IMR-90 (cell line): ENCODE data around the gene IGHMBP2.

Experiments
- BHLHE40 ChIP-seq: fragments of 150-350 bp; IDR thresholded peaks from 2 replicates; pipeline ENCODE4 v1.6.1; 2016; ENCODE audit warnings: mild to moderate bottlenecking, low read depth, low read length
- CEBPB ChIP-seq: IDR thresholded peaks from 2 replicates; pipeline ENCODE4 v1.6.1; 2012; ENCODE audit warnings: low read depth, low read length, improper control_type of control experiment
- CTCF ChIP-seq: conservative IDR thresholded peaks from 2 replicates; pipeline ENCODE4 v1.5.1; 2012; ENCODE audit warnings: mild to moderate bottlenecking, low read depth, low read length, improper control_type of control experiment
- FOS ChIP-seq: fragments of 150-350 bp; IDR thresholded peaks from 2 replicates; pipeline ENCODE4 v1.6.1; 2016; ENCODE audit warnings: low read depth, low read length
- MAFK ChIP-seq: IDR thresholded peaks from 2 replicates; pipeline ENCODE4 v1.6.1; 2012; ENCODE audit warnings: low read depth, low read length, improper control_type of control experiment
- MAZ ChIP-seq: IDR thresholded peaks from 2 replicates; pipeline ENCODE4 v1.6.1; 2012; ENCODE audit warnings: low read depth, mild to moderate bottlenecking, low read length, improper control_type of control experiment, moderate library complexity, borderline replicate concordance
- MXI1 ChIP-seq: IDR thresholded peaks from 2 replicates; pipeline ENCODE4 v1.6.1; 2012; ENCODE audit warnings: low read depth, mild to moderate bottlenecking, low read length, moderate library complexity, borderline replicate concordance
- POLR2A ChIP-seq: IDR thresholded peaks from 2 replicates; pipeline ENCODE4 v1.6.1; 2012; ENCODE audit warnings: mild to moderate bottlenecking, low read depth, low read length
- RAD21 ChIP-seq: IDR thresholded peaks from 2 replicates; pipeline ENCODE4 v1.6.1; 2012; ENCODE audit warnings: low read length, improper control_type of control experiment
- RCOR1 ChIP-seq: IDR thresholded peaks from 2 replicates; pipeline ENCODE4 v1.6.1; 2012; ENCODE audit warnings: mild to moderate bottlenecking, low read length, improper control_type of control experiment; ENCODE audit not compliant: insufficient replicate concordance
- RFX5 ChIP-seq: IDR thresholded peaks from 2 replicates; pipeline ENCODE4 v1.8.0; 2012; ENCODE audit warnings: low read depth, mild to moderate bottlenecking, low read length, moderate library complexity
- SMC3 ChIP-seq: fragments of 150-350 bp; IDR thresholded peaks from 2 replicates; pipeline ENCODE4 v1.6.1; 2016; ENCODE audit warnings: low read depth, mild to moderate bottlenecking, antibody characterized with exemption, low read length, moderate library complexity
- TF ChIP-seq, protein P1 (sequence below): fragments of 150-350 bp; IDR thresholded peaks from 2 replicates; pipeline ENCODE4 v1.6.1; 2017; ENCODE audit warnings: mild to moderate bottlenecking, antibody characterized with exemption, low read length, low read depth
- TF ChIP-seq, protein P2 (sequence below): fragments of 150-350 bp; IDR thresholded peaks from 2 replicates; pipeline ENCODE4 v1.6.1; 2016; ENCODE audit warnings: low read depth, mild to moderate bottlenecking, low read length, moderate library complexity, borderline replicate concordance

DNA sequence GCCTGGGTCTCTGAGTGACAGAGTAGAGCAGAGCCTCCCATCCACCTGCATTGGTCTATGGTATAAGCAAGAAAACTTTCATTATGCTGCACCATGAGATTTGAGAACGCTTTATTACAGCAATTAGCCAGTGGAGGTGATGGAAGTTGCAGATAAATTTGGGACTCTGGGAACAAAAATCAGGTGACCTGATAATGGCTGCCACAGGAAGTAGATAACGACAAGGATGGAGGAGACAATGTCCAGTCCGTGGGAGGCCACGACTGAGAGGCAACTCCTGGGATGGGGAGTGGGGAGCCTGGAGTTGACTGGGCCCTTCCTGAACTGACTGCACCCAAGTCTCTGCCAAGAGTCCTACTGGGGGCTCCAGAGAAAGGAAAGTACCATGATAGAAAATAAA lies 72.4 kb downstream of the IGHMBP2 start:
- TF ChIP-seq MAZ = no peak
- TF ChIP-seq, protein P1, sequence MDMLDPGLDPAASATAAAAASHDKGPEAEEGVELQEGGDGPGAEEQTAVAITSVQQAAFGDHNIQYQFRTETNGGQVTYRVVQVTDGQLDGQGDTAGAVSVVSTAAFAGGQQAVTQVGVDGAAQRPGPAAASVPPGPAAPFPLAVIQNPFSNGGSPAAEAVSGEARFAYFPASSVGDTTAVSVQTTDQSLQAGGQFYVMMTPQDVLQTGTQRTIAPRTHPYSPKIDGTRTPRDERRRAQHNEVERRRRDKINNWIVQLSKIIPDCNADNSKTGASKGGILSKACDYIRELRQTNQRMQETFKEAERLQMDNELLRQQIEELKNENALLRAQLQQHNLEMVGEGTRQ = no peak
- no peak for TF ChIP-seq CTCF
- no peak for TF ChIP-seq CEBPB
- no peak for TF ChIP-seq RFX5
- no peak for TF ChIP-seq POLR2A
- TF ChIP-seq RAD21 = no peak
- TF ChIP-seq SMC3 = no peak
- TF ChIP-seq, protein P2, sequence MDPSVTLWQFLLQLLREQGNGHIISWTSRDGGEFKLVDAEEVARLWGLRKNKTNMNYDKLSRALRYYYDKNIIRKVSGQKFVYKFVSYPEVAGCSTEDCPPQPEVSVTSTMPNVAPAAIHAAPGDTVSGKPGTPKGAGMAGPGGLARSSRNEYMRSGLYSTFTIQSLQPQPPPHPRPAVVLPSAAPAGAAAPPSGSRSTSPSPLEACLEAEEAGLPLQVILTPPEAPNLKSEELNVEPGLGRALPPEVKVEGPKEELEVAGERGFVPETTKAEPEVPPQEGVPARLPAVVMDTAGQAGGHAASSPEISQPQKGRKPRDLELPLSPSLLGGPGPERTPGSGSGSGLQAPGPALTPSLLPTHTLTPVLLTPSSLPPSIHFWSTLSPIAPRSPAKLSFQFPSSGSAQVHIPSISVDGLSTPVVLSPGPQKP = no peak
- no peak for TF ChIP-seq BHLHE40
- no peak for TF ChIP-seq RCOR1
- no peak for TF ChIP-seq MAFK
- TF ChIP-seq FOS = no peak
- no peak for TF ChIP-seq MXI1
